T-cell (primary cell): ENCODE results near the gene SLC35G2. TPM values are rescaled to one million over a fixed set of nuclear protein-coding genes. Genes with fewer than 3 reads are reported as not detected.

Experiments used
- ATAC-seq, 4 experiments: fragments of 200-7000 bp in 3 of 4; fragments of 150-1000 bp in 1 of 4; cut with Tn5 transposase; replicated peaks in 1 of 4; 1 replicate in 3 of 4; 2 replicates in 1 of 4; pipeline ENCODE4 v1.10.0; 2021; ENCODE audit warnings: moderate library complexity in 3 of 4, mild to moderate bottlenecking in 2 of 4, moderate number of reproducible peaks in 1 of 4
- CTCF ChIA-PET, 2 donors: fragments of 300-600 bp; sonication (Branson Sonifier 250); formaldehyde crosslinking; loops; one replicate each; lab custom pipeline; 2022; ENCODE audit warnings: antibody characterized with exemption in 2 of 2; lab: Charles Lee
- POLR2A ChIA-PET, 2 donors: fragments of 300-600 bp; sonication (Branson Sonifier 250); formaldehyde crosslinking; loops; one replicate each; lab custom pipeline; 2022; ENCODE audit warnings: antibody characterized with exemption in 2 of 2; lab: Charles Lee
- DNase-seq, 35 experiments: peaks; one replicate each; pipeline versions ENCODE4 v3.0.0 to v3.0.0-alpha.2; 2013 to 2023
- H3K27ac ChIP-seq: one replicate; pipeline ENCODE4 v1.5.1; 2013; ENCODE audit warnings: low read length
- H3K27me3 ChIP-seq, 2 experiments: replicated peaks in 1 of 2; 1 replicate in 1 of 2; 2 replicates in 1 of 2; pipeline versions ENCODE4 v1.6.1 to v1.7.0; 2013; ENCODE audit warnings: low read length in 1 of 2, mixed read lengths in 1 of 2; ENCODE audit not compliant: control insufficient read depth in 2 of 2, insufficient read depth in 2 of 2; ENCODE audit errors: extremely low read depth in 1 of 2
- H3K36me3 ChIP-seq, 2 donors: 1 replicate in 1 of 2; 2 replicates in 1 of 2; pipeline versions ENCODE4 v1.6.1 to v1.7.0; 2013; ENCODE audit warnings: low read length in 1 of 2; ENCODE audit not compliant: control insufficient read depth in 2 of 2, insufficient read depth in 1 of 2; ENCODE audit errors: extremely low read depth in 1 of 2
- H3K4me1 ChIP-seq, 2 experiments: 1 replicate in 1 of 2; 2 replicates in 1 of 2; pipeline versions ENCODE4 v1.6.1 to v1.7.0; 2013; ENCODE audit warnings: low read length in 2 of 2, mixed read lengths in 1 of 2; ENCODE audit not compliant: insufficient read depth in 2 of 2, control insufficient read depth in 1 of 2; ENCODE audit errors: extremely low read depth in 1 of 2
- H3K4me3 ChIP-seq, 2 donors: 1 replicate in 1 of 2; 2 replicates in 1 of 2; pipeline versions ENCODE4 v1.5.1 to v1.7.0; 2013; ENCODE audit warnings: mild to moderate bottlenecking in 2 of 2, low read length in 1 of 2, moderate library complexity in 1 of 2; ENCODE audit not compliant: control insufficient read depth in 1 of 2; ENCODE audit errors: extremely low read depth in 1 of 2
- H3K9me3 ChIP-seq: 2 replicates; pipeline ENCODE4 v1.7.0; 2013
- H3K27ac Mint-ChIP-seq, 2 donors: one replicate each; pipeline ENCODE4 v1.8.0; 2020 to 2021; ENCODE audit warnings: mild to moderate bottlenecking in 2 of 2, mixed read lengths in 2 of 2
- H3K27me3 Mint-ChIP-seq, 2 donors: one replicate each; pipeline ENCODE4 v1.8.0; 2021 to 2022; ENCODE audit warnings: mixed read lengths in 2 of 2
- H3K36me3 Mint-ChIP-seq: one replicate; pipeline ENCODE4 v1.8.0; 2021; ENCODE audit warnings: mixed read lengths
- H3K4me1 Mint-ChIP-seq, 3 donors: one replicate each; pipeline ENCODE4 v1.8.0; 2020 to 2022; ENCODE audit warnings: mixed read lengths in 3 of 3, mild to moderate bottlenecking in 1 of 3
- H3K4me3 Mint-ChIP-seq, 3 donors: one replicate each; pipeline ENCODE4 v1.8.0; 2020 to 2022; ENCODE audit warnings: mild to moderate bottlenecking in 3 of 3, mixed read lengths in 3 of 3, moderate library complexity in 3 of 3
- H3K9me3 Mint-ChIP-seq, 3 donors: one replicate each; pipeline ENCODE4 v1.8.0; 2020 to 2022; ENCODE audit warnings: mixed read lengths in 3 of 3
- WGBS: methylation state at CpG from one replicate; pipeline ENCODE4 v1.1.5; 2013; ENCODE audit warnings: missing lambda C conversion rate; ENCODE audit not compliant: insufficient coverage; 5-methylcytosine and 5-hydroxymethylcytosine counted together
- total RNA-seq, 35 experiments: library from RNA in 6 of 35; stranded (reverse) in 6 of 35; fragments of 120-200 nt in 1 of 35; gene quantifications; one replicate each; pipeline versions ENCODE4 v1.2.1 to v1.2.4 and lab custom pipeline; 2013 to 2026

The SLC35G2 gene
- total RNA-seq, 5 donors from 2014 or later (not counting 1 experiment from before 2014, with no cell fraction given) = 0.16 to 1.2 (median 0.29) TPM; not detected in 1

- DNase-seq (no peak), ATAC-seq (no peak)
- Mint-ChIP-seq H3K4me3 (no peak overlapping the region), H3K4me1 (peaks cover 11 to 14% (median 13%) of the 10 kb centered on the region in 3 donors), H3K36me3 (peaks cover 49% of the 10 kb centered on the region), H3K27ac (no peak overlapping the region), H3K27me3 (no peaks in the 10 kb centered on the region), H3K9me3 (peaks cover 0 to 6% (median 3%) of the 10 kb centered on the region in 3 donors)
- H3K4me3 ChIP-seq = no peak overlapping the region
- H3K4me1 ChIP-seq = no peaks in the 10 kb centered on the region
- no peaks in the 10 kb centered on the region for H3K9me3 ChIP-seq
- H3K27ac ChIP-seq = no peak overlapping the region
- POLR2A ChIA-PET = interaction anchor here in 1 of 2 donors (0.7 kb wide), 1 partner anchor 157 kb away, joined by 5 read pairs; no protein-coding TSS in a partner anchor
- no peaks in the 10 kb centered on the region for H3K36me3 ChIP-seq
- H3K27me3 ChIP-seq = no peaks in the 10 kb centered on the region
- WGBS = 95% methylated on average over 3 of the region's 4 CpGs
- CTCF ChIA-PET = interaction anchor here in 1 of 2 donors (0.6 kb wide), 1 partner anchor 136 kb away, joined by 3 read pairs; no protein-coding TSS in a partner anchor
These were observed 33.3 kb downstream of the SLC35G2 start for GRCh38 chr3:136852180-136852579.

DNA sequence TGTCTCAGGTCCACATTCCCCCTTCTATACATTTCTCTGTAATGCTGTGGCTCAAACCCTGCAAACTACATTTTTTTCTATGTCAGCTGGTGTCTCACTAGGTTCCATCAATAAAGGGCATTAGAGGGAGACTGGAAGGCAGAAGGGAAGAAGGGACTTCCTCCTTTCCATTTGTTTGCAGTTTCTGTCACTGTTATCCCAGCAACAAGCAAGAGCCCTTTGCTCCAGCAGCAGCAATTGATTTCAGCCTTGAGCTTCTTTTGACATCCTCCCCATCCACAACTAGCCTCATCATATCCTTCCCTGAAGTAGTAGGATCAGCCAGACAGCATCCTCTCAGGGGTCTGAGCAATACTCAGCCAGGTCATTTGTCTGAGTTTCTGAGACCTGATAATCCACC, 37.7 kb downstream of the SLC35G2 start:
- no peak overlapping the region for H3K4me3 Mint-ChIP-seq

DNA sequence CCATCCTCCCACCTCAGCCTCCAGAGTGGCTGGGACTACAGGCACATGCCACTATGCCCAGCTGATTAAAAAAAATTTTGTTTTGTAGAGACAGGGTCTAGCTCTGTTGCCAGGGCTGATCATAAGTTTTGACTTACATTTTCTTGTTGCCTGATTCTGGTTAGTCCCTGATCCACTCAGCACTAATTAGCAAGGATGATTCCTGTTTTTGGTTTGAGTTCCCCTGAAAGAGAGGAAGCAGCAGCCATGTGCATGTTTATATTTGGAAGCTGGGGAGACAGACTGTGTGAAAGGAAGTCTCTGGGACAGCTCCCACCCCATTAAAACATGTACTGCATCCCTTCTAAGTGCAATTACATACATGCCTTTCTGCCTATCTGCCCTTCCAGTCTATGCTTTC, 39.5 kb downstream of the SLC35G2 start:
- Mint-ChIP-seq H3K4me1 (peaks cover 20 to 49% (median 40%) of the 10 kb centered on the region in 3 donors), H3K9me3 (peaks cover 0 to 8% (median 4%) of the 10 kb centered on the region in 3 donors), H3K27me3 (no peaks in the 10 kb centered on the region), H3K36me3 (peaks cover 38% of the 10 kb centered on the region), H3K4me3 (no peak overlapping the region), H3K27ac (peak overlapping the region in 1 of 2 donors; percentile 13)
- peaks cover 13 to 14% of the 10 kb centered on the region in 2 experiments for H3K4me1 ChIP-seq
- no peak overlapping the region for H3K4me3 ChIP-seq
- no peaks in the 10 kb centered on the region for H3K27me3 ChIP-seq
- H3K36me3 ChIP-seq = no peaks in the 10 kb centered on the region
- H3K27ac ChIP-seq = no peak overlapping the region
- DNase-seq = no peak
- ChIA-PET CTCF (interaction anchor here (0.6 to 6.5 kb wide), 4 partner anchors 12 to 105 kb away, joined by 3 to 89 read pairs (median 5); partner anchors contain the start of gene STAG1 (in 1 of the 2)), POLR2A (interaction anchor here in 1 of 2 donors (1.0 kb wide), 1 partner anchor 8 kb away, joined by 3 read pairs; no protein-coding TSS in a partner anchor)
- H3K9me3 ChIP-seq = no peaks in the 10 kb centered on the region
- ATAC-seq = no peak

More for the DNA sequence above, 37.7 kb downstream of the SLC35G2 start:
- POLR2A ChIA-PET = no interaction called here
- H3K27me3 ChIP-seq = no peaks in the 10 kb centered on the region
- H3K9me3 ChIP-seq = no peaks in the 10 kb centered on the region
- peaks cover 19 to 43% (median 34%) of the 10 kb centered on the region in 3 donors for H3K4me1 Mint-ChIP-seq
- peaks cover 11 to 12% of the 10 kb centered on the region in 2 experiments for H3K4me1 ChIP-seq
- H3K36me3 Mint-ChIP-seq = peaks cover 43% of the 10 kb centered on the region
- CTCF ChIA-PET = no interaction called here
- no peaks in the 10 kb centered on the region for H3K36me3 ChIP-seq
- no peak overlapping the region for H3K4me3 ChIP-seq
- DNase-seq = no peak
- ATAC-seq = no peak
- no peaks in the 10 kb centered on the region for H3K27me3 Mint-ChIP-seq
- H3K27ac ChIP-seq = no peak overlapping the region
- no peak overlapping the region for H3K27ac Mint-ChIP-seq
- H3K9me3 Mint-ChIP-seq = peaks cover 0 to 8% (median 4%) of the 10 kb centered on the region in 3 donors

- peaks cover 0 to 8% (median 4%) of the 10 kb centered on the region in 3 donors for H3K9me3 Mint-ChIP-seq
These were observed 41.6 kb downstream of the SLC35G2 start for GRCh38 chr3:136860541-136860940.

DNA sequence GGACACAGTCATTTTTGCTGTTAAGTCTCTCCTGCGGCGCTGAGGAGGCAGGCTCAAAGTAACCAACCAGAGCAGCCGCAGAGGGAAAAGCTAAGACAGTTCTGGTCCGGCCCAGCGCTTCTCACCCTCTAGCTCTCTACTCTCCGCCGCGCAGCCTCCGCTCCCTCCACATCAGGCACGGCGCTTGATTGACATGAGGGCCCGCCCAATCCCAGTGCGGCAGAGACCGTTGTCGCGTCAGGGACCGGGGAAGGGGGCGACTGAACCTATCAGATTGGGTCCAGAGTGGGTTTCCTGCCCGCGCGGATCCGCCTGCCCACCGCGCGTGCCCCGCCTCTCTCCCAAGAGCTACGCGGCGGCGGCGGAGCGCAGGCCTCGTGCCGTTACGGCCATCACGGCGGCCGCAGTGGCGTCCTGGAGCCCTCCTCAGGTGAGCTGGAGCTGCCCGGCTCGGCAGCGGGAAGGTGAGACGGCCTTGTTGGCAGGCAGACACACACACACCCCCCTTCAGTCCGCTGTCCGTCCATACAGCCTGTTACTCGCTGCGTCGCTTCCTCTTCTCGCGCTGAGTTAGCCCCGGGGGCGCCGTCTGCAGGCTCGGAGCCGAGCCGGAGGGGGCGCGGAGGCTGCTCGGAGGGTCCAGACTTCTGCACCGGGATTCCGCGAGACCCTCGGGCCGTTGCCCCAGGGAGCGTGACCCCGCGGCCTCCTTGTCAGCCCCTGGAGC, 43.1 kb downstream of the SLC35G2 start, which contains the start of gene NCK1:
Gene NCK1, plus strand, starts transcription at position 319 of the 727 bp plus-strand sequence. CDS start 65,794 bp downstream, outside the sequence.
- Mint-ChIP-seq H3K4me1 (peaks cover 39 to 67% (median 59%) of the 10 kb centered on the region in 3 donors), H3K9me3 (peaks cover 0 to 3% (median 2%) of the 10 kb centered on the region in 3 donors), H3K36me3 (peaks cover 13% of the 10 kb centered on the region), H3K4me3 (peak within 1 kb of the TSS; percentile 89 to 94 (median 90)), H3K27me3 (no peaks in the 10 kb centered on the region), H3K27ac (peak within 1 kb of the TSS; percentile 97 to 98)
- ATAC-seq = peak; percentile 94 to 97 (median 96)
- H3K36me3 ChIP-seq = no peaks in the 10 kb centered on the region
- CTCF ChIA-PET = interaction anchor here (0.5 to 6.5 kb wide), 14 partner anchors 8 to 1732 kb away, joined by 3 to 89 read pairs (median 4); partner anchors contain the start of genes STAG1 (in 2 of the 2) and CEP70 (in 1 of the 2)
- WGBS = under 1% methylated on average over 65 of the region's 67 CpGs
- POLR2A ChIA-PET = interaction anchor here (0.6 to 3.5 kb wide), 14 partner anchors 8 to 668 kb away, joined by 3 to 34 read pairs (median 5); partner anchors contain the start of genes MSL2 (in 2 of the 2) and STAG1 (in 2 of the 2)
- no peaks in the 10 kb centered on the region for H3K9me3 ChIP-seq
- peaks cover 14 to 31% of the 10 kb centered on the region in 2 experiments for H3K4me1 ChIP-seq
- peak within 1 kb of the TSS; percentile 89 for H3K27ac ChIP-seq
- H3K4me3 ChIP-seq = peak within 1 kb of the TSS; percentile 84 to 95
- DNase-seq = peak; percentile 95 to 100 (median 99)
- no peaks in the 10 kb centered on the region for H3K27me3 ChIP-seq

More at GRCh38 chr3:136860541-136860940, 41.6 kb downstream of the SLC35G2 start:
- Mint-ChIP-seq H3K36me3 (peaks cover 26% of the 10 kb centered on the region), H3K4me1 (peaks cover 24 to 60% (median 47%) of the 10 kb centered on the region in 3 donors), H3K27ac (peak overlapping the region; percentile 97 to 98), H3K4me3 (peak overlapping the region; percentile 89 to 94 (median 90)), H3K27me3 (no peaks in the 10 kb centered on the region)
- Histone ChIP-seq H3K27me3 (no peaks in the 10 kb centered on the region), H3K4me1 (peaks cover 14 to 24% of the 10 kb centered on the region in 2 experiments), H3K9me3 (no peaks in the 10 kb centered on the region), H3K4me3 (peak overlapping the region; percentile 78 to 95), H3K36me3 (no peaks in the 10 kb centered on the region), H3K27ac (peak overlapping the region; percentile 79)
- ATAC-seq (no peak), DNase-seq (peak in 1 of 35 experiments; percentile 9)
- ChIA-PET POLR2A (interaction anchor here in 1 of 2 donors (0.6 to 3.5 kb wide), 6 partner anchors 21 to 680 kb away, joined by 3 to 34 read pairs (median 5); partner anchors contain the start of gene STAG1), CTCF (interaction anchor here (0.6 to 6.5 kb wide), 5 partner anchors 20 to 154 kb away, joined by 3 to 89 read pairs (median 7); partner anchors contain the start of gene STAG1 (in 1 of the 2))
- no CpG with 5 or more reads among the region's 4 CpGs for WGBS
